Common myeloid progenitor, CD34-positive (primary cell): ENCODE results near the gene PCARE.

ENCODE experiments used
- CTCF ChIA-PET: fragments of 350-600 bp; sonication (Branson Sonifier 250); formaldehyde crosslinking; loops from one replicate; lab custom pipeline; 2021; ENCODE audit warnings: antibody characterized with exemption; lab: Charles Lee
- POLR2A ChIA-PET: fragments of 350-600 bp; sonication (Branson Sonifier 250); formaldehyde crosslinking; loops from one replicate; lab custom pipeline; 2021; ENCODE audit warnings: antibody characterized with exemption; lab: Charles Lee
- DNase-seq, 3 donors: peaks; one replicate each; pipeline versions ENCODE4 v3.0.0 to v3.0.0-alpha.2; 2013
- H3K27ac ChIP-seq, 2 experiments: 1 replicate in 1 of 2; 2 replicates in 1 of 2; pipeline ENCODE4 v1.7.0; 2013; ENCODE audit warnings: inconsistent platforms in 2 of 2, low read length in 2 of 2, mild to moderate bottlenecking in 2 of 2, low read depth in 1 of 2, moderate library complexity in 1 of 2; ENCODE audit not compliant: severe bottlenecking in 2 of 2, insufficient read depth in 1 of 2, poor library complexity in 1 of 2
- H3K27me3 ChIP-seq, 5 experiments: replicated peaks in 2 of 5; 1 replicate in 3 of 5; 2 replicates in 2 of 5; pipeline versions ENCODE4 v1.6.1 to v1.7.0; 2013; ENCODE audit warnings: low read length in 4 of 5, mild to moderate bottlenecking in 2 of 5, moderate library complexity in 2 of 5, inconsistent platforms in 1 of 5; ENCODE audit not compliant: insufficient read depth in 5 of 5, control insufficient read depth in 4 of 5
- H3K36me3 ChIP-seq, 4 experiments: 1 replicate in 2 of 4; 2 replicates in 2 of 4; pipeline versions ENCODE4 v1.6.1 to v1.7.0; 2013; ENCODE audit warnings: low read length in 3 of 4, control low read depth in 1 of 4, mild to moderate bottlenecking in 1 of 4; ENCODE audit not compliant: control insufficient read depth in 4 of 4, insufficient read depth in 4 of 4
- H3K4me1 ChIP-seq, 4 experiments: 1 replicate in 3 of 4; 2 replicates in 1 of 4; pipeline versions ENCODE4 v1.6.1 to v1.7.1; 2013; ENCODE audit warnings: low read length in 3 of 4, mild to moderate bottlenecking in 3 of 4, control low read depth in 1 of 4, inconsistent platforms in 1 of 4, moderate library complexity in 1 of 4; ENCODE audit not compliant: control insufficient read depth in 4 of 4, insufficient read depth in 4 of 4; ENCODE audit errors: control extremely low read depth in 1 of 4
- H3K4me3 ChIP-seq, 7 experiments: 1 replicate in 4 of 7; 2 replicates in 3 of 7; pipeline versions ENCODE4 v1.5.1 to v1.7.0; 2013; ENCODE audit warnings: mild to moderate bottlenecking in 7 of 7, low read length in 6 of 7, moderate library complexity in 6 of 7, inconsistent platforms in 2 of 7, low read depth in 2 of 7, control low read depth in 1 of 7; ENCODE audit not compliant: insufficient read depth in 4 of 7, control insufficient read depth in 1 of 7; ENCODE audit errors: extremely low read depth in 1 of 7
- H3K9me3 ChIP-seq, 5 experiments: 1 replicate in 4 of 5; 2 replicates in 1 of 5; pipeline versions ENCODE4 v1.6.1 to v1.7.1; 2013; ENCODE audit warnings: low read length in 4 of 5, mild to moderate bottlenecking in 2 of 5, inconsistent platforms in 1 of 5, low read depth in 1 of 5, moderate library complexity in 1 of 5; ENCODE audit not compliant: control insufficient read depth in 4 of 5, insufficient read depth in 2 of 5; ENCODE audit errors: control extremely low read depth in 1 of 5
- WGBS: methylation state at CpG from one replicate; pipeline ENCODE4 v1.1.5; 2013; ENCODE audit not compliant: insufficient coverage; 5-methylcytosine and 5-hydroxymethylcytosine counted together

PCARE gene

GRCh38 chr2:29015701-29016470, 58.4 kb downstream of the PCARE start:
- H3K4me3 ChIP-seq, result no peak overlapping the region
- DNase-seq, result no peak
- WGBS, result 92% methylated on average over 15 of the region's 17 CpGs
- H3K9me3 ChIP-seq, result no peaks in the 10 kb centered on the region
- no peaks in the 10 kb centered on the region for H3K36me3 ChIP-seq
- ChIA-PET CTCF (interaction anchor here (0.8 to 4.2 kb wide), 8 partner anchors 10 to 100 kb away, joined by 3 to 23 read pairs (median 6); no protein-coding TSS in a partner anchor), POLR2A (interaction anchor here (0.6 kb wide), 1 partner anchor 1219 kb away, joined by 3 read pairs; no protein-coding TSS in a partner anchor)
- H3K4me1 ChIP-seq, result peaks cover 17 to 60% (median 56%) of the 10 kb centered on the region in 4 experiments
- H3K27ac ChIP-seq, result no peak overlapping the region
- H3K27me3 ChIP-seq, result no peaks in the 10 kb centered on the region

- Histone ChIP-seq H3K36me3 (no peaks in the 10 kb centered on the region), H3K9me3 (no peaks in the 10 kb centered on the region), H3K27ac (no peak overlapping the region), H3K4me1 (peaks cover 17 to 70% (median 65%) of the 10 kb centered on the region in 4 experiments), H3K27me3 (no peaks in the 10 kb centered on the region), H3K4me3 (peak overlapping the region in 2 of 7 experiments; percentile 14 to 32)
- ChIA-PET POLR2A (no interaction called here), CTCF (interaction anchor here (0.8 to 4.2 kb wide), 9 partner anchors 11 to 105 kb away, joined by 3 to 23 read pairs (median 3); no protein-coding TSS in a partner anchor)
- under 1% methylated on average over 13 of the region's 13 CpGs for WGBS
- DNase-seq, result peak; percentile 75 to 91 (median 87)
These were observed 59.4 kb downstream of the PCARE start for GRCh38 chr2:29014811-29015421.

GRCh38 chr2:29014331-29014730, 60.0 kb downstream of the PCARE start:
- ChIA-PET POLR2A (no interaction called here), CTCF (interaction anchor here (0.9 to 4.2 kb wide), 6 partner anchors 12 to 105 kb away, joined by 3 to 23 read pairs (median 6); no protein-coding TSS in a partner anchor)
- H3K4me1 ChIP-seq, result peaks cover 17 to 76% (median 71%) of the 10 kb centered on the region in 4 experiments
- 42% methylated on average over 6 of the region's 8 CpGs for WGBS
- H3K9me3 ChIP-seq, result no peaks in the 10 kb centered on the region
- peak overlapping the region in 2 of 7 experiments; percentile 14 to 32 for H3K4me3 ChIP-seq
- no peak for DNase-seq
- H3K27ac ChIP-seq, result no peak overlapping the region
- H3K36me3 ChIP-seq, result no peaks in the 10 kb centered on the region
- H3K27me3 ChIP-seq, result no peaks in the 10 kb centered on the region

- Histone ChIP-seq H3K4me1 (peaks cover 13 to 80% (median 73%) of the 10 kb centered on the region in 4 experiments), H3K4me3 (no peak overlapping the region), H3K27ac (no peak overlapping the region), H3K9me3 (no peaks in the 10 kb centered on the region), H3K36me3 (no peaks in the 10 kb centered on the region), H3K27me3 (no peaks in the 10 kb centered on the region)
- ChIA-PET CTCF (interaction anchor here (0.9 to 4.5 kb wide), 9 partner anchors 11 to 107 kb away, joined by 3 to 38 read pairs (median 4); no protein-coding TSS in a partner anchor), POLR2A (no interaction called here)
- DNase-seq, result peak in 2 of 3 donors; percentile 18 to 37
- 91% methylated on average over 11 of the region's 11 CpGs for WGBS
These were observed 61.1 kb downstream of the PCARE start for GRCh38 chr2:29013057-29013780.

GRCh38 chr2:29012211-29012681, 62.1 kb downstream of the PCARE start:
- ChIA-PET POLR2A (no interaction called here), CTCF (interaction anchor here (1.0 to 4.5 kb wide), 12 partner anchors 8 to 104 kb away, joined by 3 to 38 read pairs (median 4); no protein-coding TSS in a partner anchor)
- peak in 2 of 3 donors; percentile 77 to 82 for DNase-seq
- Histone ChIP-seq H3K27ac (no peak overlapping the region), H3K36me3 (no peaks in the 10 kb centered on the region), H3K4me3 (peak overlapping the region in 2 of 7 experiments; percentile 1 to 28), H3K4me1 (peaks cover 13 to 80% (median 73%) of the 10 kb centered on the region in 4 experiments), H3K9me3 (no peaks in the 10 kb centered on the region), H3K27me3 (no peaks in the 10 kb centered on the region)
- 58% methylated on average over 6 of the region's 9 CpGs for WGBS
